HepG2 (cell line): ENCODE data around the gene IMPDH2. TPM values are rescaled to one million over a fixed set of nuclear protein-coding genes. Genes with fewer than 3 reads are reported as not detected.

ENCODE experiments used
- AGO2 ChIP-seq: fragments of 200-400 bp; formaldehyde crosslinking; optimal IDR thresholded peaks from 2 replicates; pipeline ENCODE3; 2017; ENCODE audit warnings: mild to moderate bottlenecking, low read depth, low read length, moderate library complexity
- GABPA ChIP-seq, 2 experiments: IDR thresholded peaks; 2 replicates each; pipeline ENCODE4 v1.6.1; 2011 to 2016; ENCODE audit warnings: low read depth in 2 of 2, low read length in 1 of 2, missing biosample characterization in 1 of 2, missing genetic modification characterization in 1 of 2
- GATAD1 ChIP-seq: IDR thresholded peaks from 2 replicates; pipeline ENCODE4 v1.6.1; 2016; ENCODE audit warnings: missing genetic modification reagents, missing compliant biosample characterization
- HNF4A ChIP-seq: sonication (generic); formaldehyde crosslinking; IDR thresholded peaks from 2 replicates; pipeline ENCODE4 v1.4.0; 2020; ENCODE audit warnings: missing genetic modification reagents
- HOXA9 ChIP-seq: sonication (generic); formaldehyde crosslinking; IDR thresholded peaks from 2 replicates; pipeline ENCODE4 v1.8.1; 2022; ENCODE audit warnings: missing genetic modification reagents, mild to moderate bottlenecking, moderate library complexity, borderline replicate concordance
- KDM5B ChIP-seq: sonication (generic); formaldehyde crosslinking; IDR thresholded peaks from 2 replicates; pipeline ENCODE4 v1.4.0; 2020; ENCODE audit warnings: missing genetic modification reagents, mild to moderate bottlenecking, borderline replicate concordance
- ONECUT2 ChIP-seq: sonication (generic); formaldehyde crosslinking; IDR thresholded peaks from 2 replicates; pipeline ENCODE4 v1.4.0; 2020; ENCODE audit warnings: missing genetic modification reagents
- POLR2AphosphoS2 ChIP-seq: IDR thresholded peaks from 2 replicates; pipeline ENCODE4 v1.6.1; 2011; ENCODE audit warnings: low read depth, low read length, improper control_type of control experiment
- REPIN1 ChIP-seq: sonication (generic); formaldehyde crosslinking; IDR thresholded peaks from 2 replicates; pipeline ENCODE4 v1.8.0; 2022; ENCODE audit warnings: missing genetic modification reagents, low read depth, mild to moderate bottlenecking, borderline replicate concordance
- SPEN ChIP-seq: sonication (generic); formaldehyde crosslinking; IDR thresholded peaks from 2 replicates; pipeline ENCODE4 v1.5.1; 2020; ENCODE audit warnings: low read depth, mild to moderate bottlenecking, missing genetic modification reagents
- STAG1 ChIP-seq: sonication (generic); formaldehyde crosslinking; IDR thresholded peaks from 2 replicates; pipeline ENCODE4 v1.4.0; 2020; ENCODE audit warnings: missing genetic modification reagents
- ZNF180 ChIP-seq: sonication (generic); formaldehyde crosslinking; IDR thresholded peaks from 2 replicates; pipeline ENCODE4 v1.4.0; 2020; ENCODE audit warnings: low read depth, missing genetic modification reagents, borderline replicate concordance
- ZNF232 ChIP-seq: sonication (generic); formaldehyde crosslinking; IDR thresholded peaks from 2 replicates; pipeline ENCODE4 v1.4.0; 2020; ENCODE audit warnings: missing genetic modification reagents, borderline replicate concordance
- ZNF570 ChIP-seq: sonication (generic); formaldehyde crosslinking; IDR thresholded peaks from 2 replicates; pipeline ENCODE4 v1.4.0; 2020; ENCODE audit warnings: mild to moderate bottlenecking, missing genetic modification reagents, borderline replicate concordance
- ZNF780A ChIP-seq: sonication (generic); formaldehyde crosslinking; IDR thresholded peaks from 2 replicates; pipeline ENCODE4 v1.8.0; 2022; ENCODE audit warnings: mild to moderate bottlenecking, missing genetic modification reagents, moderate library complexity
- ZSCAN22 ChIP-seq: sonication (generic); formaldehyde crosslinking; IDR thresholded peaks from 2 replicates; pipeline ENCODE4 v1.4.0; 2020; ENCODE audit warnings: mild to moderate bottlenecking, missing genetic modification reagents
- ZSCAN31 ChIP-seq: sonication (generic); formaldehyde crosslinking; IDR thresholded peaks from 2 replicates; pipeline ENCODE4 v1.5.0; 2020; ENCODE audit warnings: low read depth, mild to moderate bottlenecking, missing genetic modification reagents
- polyA plus RNA-seq, 8 experiments: library from polyadenylated mRNA; depleted of rRNA in 3 of 8; stranded (reverse) in 7 of 8; unstranded in 1 of 8; fragments of >200 nt; fragmentation: Illumina TruSeq in 4 of 8; extraction: Trizol in 4 of 8; gene quantifications; 2 replicates each; pipeline versions ENCODE4 v1.2.1 to v1.2.3, GENCODE V29; 2011 to 2016; ENCODE audit warnings: low read depth in 4 of 8, missing spikeins in 1 of 8, mixed read lengths in 1 of 8; ENCODE audit not compliant: insufficient read depth in 1 of 8
- total RNA-seq, 5 experiments: library from RNA; depleted of rRNA; stranded (reverse); fragments of >200 nt; fragmentation: Illumina TruSeq; extraction: Trizol; gene quantifications; 2 replicates each; pipeline ENCODE4 v1.2.3, GENCODE V29; 2016; ENCODE audit warnings: low read depth in 1 of 5
- TF ChIP-seq, protein P1 (sequence below): sonication (generic); formaldehyde crosslinking; IDR thresholded peaks from 2 replicates; pipeline ENCODE4 v1.4.0; 2020; ENCODE audit warnings: missing genetic modification reagents
- TF ChIP-seq, protein P2 (sequence below): sonication (generic); formaldehyde crosslinking; IDR thresholded peaks from 2 replicates; pipeline ENCODE4 v1.4.0; 2020; ENCODE audit warnings: missing genetic modification reagents
- TF ChIP-seq, protein P3 (sequence below): IDR thresholded peaks from 2 replicates; pipeline ENCODE4 v1.4.0; 2020; ENCODE audit warnings: mild to moderate bottlenecking, missing genetic modification reagents

Gene IMPDH2
- total and polyA plus RNA-seq, 2 of the 13 experiments (the other 11 are each of a cell fraction or from before 2014, with no cell fraction given): 248 to 260 TPM

DNA sequence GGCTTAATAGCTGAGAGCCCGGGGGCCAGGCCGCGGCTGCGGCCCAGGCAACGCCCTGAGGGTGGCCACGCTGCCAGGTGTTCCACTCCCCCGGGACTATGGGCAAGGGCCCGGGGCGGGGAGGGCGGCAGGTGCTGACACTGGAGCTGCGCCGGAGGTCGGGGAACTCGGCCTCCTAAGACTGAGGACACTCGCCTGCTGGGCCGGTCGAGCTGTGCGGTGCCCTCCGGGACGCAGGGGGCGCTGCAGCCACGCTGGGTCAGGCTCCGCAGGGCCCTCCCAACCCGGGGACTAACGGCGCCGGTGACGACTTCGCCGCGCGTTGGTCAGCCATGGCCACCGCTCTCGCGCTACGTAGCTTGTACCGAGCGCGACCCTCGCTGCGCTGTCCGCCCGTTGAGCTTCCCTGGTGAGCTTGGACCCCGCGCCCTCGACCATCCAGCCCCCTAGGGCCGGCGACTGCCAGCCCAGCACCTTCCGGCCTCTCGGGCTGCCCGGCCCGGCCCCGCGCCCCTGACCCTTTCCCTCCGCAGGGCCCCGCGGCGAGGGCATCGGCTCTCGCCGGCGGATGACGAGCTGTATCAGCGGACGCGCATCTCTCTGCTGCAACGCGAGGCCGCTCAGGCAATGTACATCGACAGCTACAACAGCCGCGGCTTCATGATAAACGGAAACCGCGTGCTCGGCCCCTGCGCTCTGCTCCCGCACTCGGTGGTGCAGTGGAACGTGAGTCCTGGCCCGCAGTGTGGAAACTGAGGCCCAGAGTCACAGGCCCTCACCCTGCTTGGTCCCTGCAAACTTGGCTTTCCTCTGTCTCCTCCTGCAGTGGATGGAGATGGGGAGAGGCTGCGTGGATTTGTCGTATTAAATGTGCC is 7.1 kb downstream of the IMPDH2 start, which contains the start of gene NDUFAF3 (continued):
- TF ChIP-seq ZNF180 (CRISPR knock-in tag): peak; percentile 64; the same call in 1 of the 2 replicates
- 0 out of 2 replicates have a peak, but pooled peaks have one; percentile 33 for TF ChIP-seq ONECUT2 (CRISPR knock-in tag)
- TF ChIP-seq REPIN1 (CRISPR knock-in tag): peak; percentile 71; the same call in 1 of the 2 replicates
- TF ChIP-seq ZNF570 (CRISPR knock-in tag): no peak
- TF ChIP-seq, protein P1, sequence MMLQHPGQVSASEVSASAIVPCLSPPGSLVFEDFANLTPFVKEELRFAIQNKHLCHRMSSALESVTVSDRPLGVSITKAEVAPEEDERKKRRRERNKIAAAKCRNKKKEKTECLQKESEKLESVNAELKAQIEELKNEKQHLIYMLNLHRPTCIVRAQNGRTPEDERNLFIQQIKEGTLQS (CRISPR knock-in tag): 0 out of 2 replicates have a peak, but pooled peaks have one; percentile 18
- TF ChIP-seq GATAD1 (CRISPR knock-in tag): peak; percentile 95
- TF ChIP-seq ZNF780A (CRISPR knock-in tag): peak; percentile 71; the same call in 1 of the 2 replicates
- TF ChIP-seq ZNF232 (CRISPR knock-in tag): peak; percentile 45; the same call in 1 of the 2 replicates
- peak; percentile 50; the same call in 1 of the 2 replicates for TF ChIP-seq HNF4A (CRISPR knock-in tag)
- TF ChIP-seq ZSCAN22 (CRISPR knock-in tag): no peak
- TF ChIP-seq AGO2: peak; percentile 73
- TF ChIP-seq, protein P2, sequence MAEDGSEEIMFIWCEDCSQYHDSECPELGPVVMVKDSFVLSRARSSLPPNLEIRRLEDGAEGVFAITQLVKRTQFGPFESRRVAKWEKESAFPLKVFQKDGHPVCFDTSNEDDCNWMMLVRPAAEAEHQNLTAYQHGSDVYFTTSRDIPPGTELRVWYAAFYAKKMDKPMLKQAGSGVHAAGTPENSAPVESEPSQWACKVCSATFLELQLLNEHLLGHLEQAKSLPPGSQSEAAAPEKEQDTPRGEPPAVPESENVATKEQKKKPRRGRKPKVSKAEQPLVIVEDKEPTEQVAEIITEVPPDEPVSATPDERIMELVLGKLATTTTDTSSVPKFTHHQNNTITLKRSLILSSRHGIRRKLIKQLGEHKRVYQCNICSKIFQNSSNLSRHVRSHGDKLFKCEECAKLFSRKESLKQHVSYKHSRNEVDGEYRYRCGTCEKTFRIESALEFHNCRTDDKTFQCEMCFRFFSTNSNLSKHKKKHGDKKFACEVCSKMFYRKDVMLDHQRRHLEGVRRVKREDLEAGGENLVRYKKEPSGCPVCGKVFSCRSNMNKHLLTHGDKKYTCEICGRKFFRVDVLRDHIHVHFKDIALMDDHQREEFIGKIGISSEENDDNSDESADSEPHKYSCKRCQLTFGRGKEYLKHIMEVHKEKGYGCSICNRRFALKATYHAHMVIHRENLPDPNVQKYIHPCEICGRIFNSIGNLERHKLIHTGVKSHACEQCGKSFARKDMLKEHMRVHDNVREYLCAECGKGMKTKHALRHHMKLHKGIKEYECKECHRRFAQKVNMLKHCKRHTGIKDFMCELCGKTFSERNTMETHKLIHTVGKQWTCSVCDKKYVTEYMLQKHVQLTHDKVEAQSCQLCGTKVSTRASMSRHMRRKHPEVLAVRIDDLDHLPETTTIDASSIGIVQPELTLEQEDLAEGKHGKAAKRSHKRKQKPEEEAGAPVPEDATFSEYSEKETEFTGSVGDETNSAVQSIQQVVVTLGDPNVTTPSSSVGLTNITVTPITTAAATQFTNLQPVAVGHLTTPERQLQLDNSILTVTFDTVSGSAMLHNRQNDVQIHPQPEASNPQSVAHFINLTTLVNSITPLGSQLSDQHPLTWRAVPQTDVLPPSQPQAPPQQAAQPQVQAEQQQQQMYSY (CRISPR knock-in tag): peak; percentile 66; the same call in 1 of the 2 replicates
- TF ChIP-seq STAG1 (CRISPR knock-in tag): peak; percentile 45
- TF ChIP-seq, protein P3, sequence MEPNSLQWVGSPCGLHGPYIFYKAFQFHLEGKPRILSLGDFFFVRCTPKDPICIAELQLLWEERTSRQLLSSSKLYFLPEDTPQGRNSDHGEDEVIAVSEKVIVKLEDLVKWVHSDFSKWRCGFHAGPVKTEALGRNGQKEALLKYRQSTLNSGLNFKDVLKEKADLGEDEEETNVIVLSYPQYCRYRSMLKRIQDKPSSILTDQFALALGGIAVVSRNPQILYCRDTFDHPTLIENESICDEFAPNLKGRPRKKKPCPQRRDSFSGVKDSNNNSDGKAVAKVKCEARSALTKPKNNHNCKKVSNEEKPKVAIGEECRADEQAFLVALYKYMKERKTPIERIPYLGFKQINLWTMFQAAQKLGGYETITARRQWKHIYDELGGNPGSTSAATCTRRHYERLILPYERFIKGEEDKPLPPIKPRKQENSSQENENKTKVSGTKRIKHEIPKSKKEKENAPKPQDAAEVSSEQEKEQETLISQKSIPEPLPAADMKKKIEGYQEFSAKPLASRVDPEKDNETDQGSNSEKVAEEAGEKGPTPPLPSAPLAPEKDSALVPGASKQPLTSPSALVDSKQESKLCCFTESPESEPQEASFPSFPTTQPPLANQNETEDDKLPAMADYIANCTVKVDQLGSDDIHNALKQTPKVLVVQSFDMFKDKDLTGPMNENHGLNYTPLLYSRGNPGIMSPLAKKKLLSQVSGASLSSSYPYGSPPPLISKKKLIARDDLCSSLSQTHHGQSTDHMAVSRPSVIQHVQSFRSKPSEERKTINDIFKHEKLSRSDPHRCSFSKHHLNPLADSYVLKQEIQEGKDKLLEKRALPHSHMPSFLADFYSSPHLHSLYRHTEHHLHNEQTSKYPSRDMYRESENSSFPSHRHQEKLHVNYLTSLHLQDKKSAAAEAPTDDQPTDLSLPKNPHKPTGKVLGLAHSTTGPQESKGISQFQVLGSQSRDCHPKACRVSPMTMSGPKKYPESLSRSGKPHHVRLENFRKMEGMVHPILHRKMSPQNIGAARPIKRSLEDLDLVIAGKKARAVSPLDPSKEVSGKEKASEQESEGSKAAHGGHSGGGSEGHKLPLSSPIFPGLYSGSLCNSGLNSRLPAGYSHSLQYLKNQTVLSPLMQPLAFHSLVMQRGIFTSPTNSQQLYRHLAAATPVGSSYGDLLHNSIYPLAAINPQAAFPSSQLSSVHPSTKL (CRISPR knock-in tag): peak; percentile 55
- peak; percentile 61; the same call in 1 of the 2 replicates for TF ChIP-seq KDM5B (CRISPR knock-in tag)
- TF ChIP-seq GABPA (IDR thresholded peaks at IDR 0.05; ENCODE audit: low read depth, low read length): no peak
- TF ChIP-seq GABPA (CRISPR knock-in tag; IDR thresholded peaks at IDR 0.05; ENCODE audit: low read depth): peak; percentile 55
- TF ChIP-seq ZSCAN31 (CRISPR knock-in tag): peak; percentile 90
- peak; percentile 65; the same call in 1 of the 2 replicates for TF ChIP-seq HOXA9 (CRISPR knock-in tag)
- peak; percentile 96 for TF ChIP-seq SPEN (CRISPR knock-in tag)
- no peak for TF ChIP-seq POLR2AphosphoS2
